NCI-H748 (cell line): ENCODE data around the gene SPP2.

Source experiments
- DNase-seq: peaks from one replicate; lab custom pipeline; 2025; ENCODE audit not compliant: unreplicated experiment; lab: John Stamatoyannopoulos, UW

SPP2 gene

GRCh38 chr2:234033885-234034284 lies 16.6 kb upstream of the SPP2 start:
- no peak for DNase-seq

- no peak for DNase-seq
Observed at GRCh38 chr2:234038076-234038802, 12.3 kb upstream of the SPP2 start.

- DNase-seq = no peak
Observed at GRCh38 chr2:234044157-234044556, 6.3 kb upstream of the SPP2 start.

- DNase-seq = no peak
Observed at GRCh38 chr2:234046521-234046920, 4.0 kb upstream of the SPP2 start.

- no peak for DNase-seq
Observed at GRCh38 chr2:234047361-234047760, 3.1 kb upstream of the SPP2 start.

- no peak for DNase-seq
Observed at GRCh38 chr2:234048049-234048448, 2.5 kb upstream of the SPP2 start.

- no peak for DNase-seq
Observed at GRCh38 chr2:234051374-234052070, 1.0 kb downstream of the SPP2 start.

GRCh38 chr2:234058881-234059280 lies 8.4 kb downstream of the SPP2 start:
- DNase-seq = no peak

GRCh38 chr2:234060236-234060635 lies 9.7 kb downstream of the SPP2 start:
- DNase-seq = peak; percentile 95

- no peak for DNase-seq
Observed at GRCh38 chr2:234061624-234062257, 11.2 kb downstream of the SPP2 start.

GRCh38 chr2:234066587-234066986 lies 16.1 kb downstream of the SPP2 start:
- DNase-seq = no peak

GRCh38 chr2:234071664-234072063 lies 21.2 kb downstream of the SPP2 start:
- no peak for DNase-seq

GRCh38 chr2:234072454-234072853 lies 22.0 kb downstream of the SPP2 start:
- DNase-seq = no peak

GRCh38 chr2:234074751-234075517 lies 24.4 kb downstream of the SPP2 start:
- no peak for DNase-seq

GRCh38 chr2:234075518-234075915 lies 25.0 kb downstream of the SPP2 start:
- no peak for DNase-seq

GRCh38 chr2:234075947-234076346 lies 25.4 kb downstream of the SPP2 start:
- DNase-seq = no peak

- DNase-seq = no peak
Observed at GRCh38 chr2:234076451-234076850, 25.9 kb downstream of the SPP2 start.

- no peak for DNase-seq
Observed at GRCh38 chr2:234078129-234078528, 27.6 kb downstream of the SPP2 start.

GRCh38 chr2:234081970-234082822 lies 31.7 kb downstream of the SPP2 start:
- peak; percentile 95 for DNase-seq

GRCh38 chr2:234083572-234084348 lies 33.3 kb downstream of the SPP2 start:
- no peak for DNase-seq
